A549 (cell line): Measurements from ENCODE around the gene CEP78. TPM values are rescaled to one million over a fixed set of nuclear protein-coding genes. Genes with fewer than 3 reads are reported as not detected.

Experiments
- polyA plus RNA-seq, 4 experiments: library from polyadenylated mRNA; depleted of rRNA in 3 of 4; stranded (reverse); fragments of >200 nt; fragmentation: RNase III in 1 of 4; extraction: RNeasy Plus Mini Kit Qiagen cat#74134 plus additional on column Dnase treatment in 1 of 4; gene quantifications; 2 replicates in 3 of 4; 3 replicates in 1 of 4; pipeline ENCODE4 v1.2.3, GENCODE V29; 2011 to 2017
- small RNA-seq, 6 experiments: library from RNA; depleted of rRNA; stranded (forward); fragments of <200 nt; gene quantifications; one replicate each; pipeline ENCODE3, GENCODE V24; 2012

The CEP78 gene
- polyA plus RNA-seq, 2 of the 4 experiments (the other 2 are of a cell fraction) = 16.5 to 28.9 TPM

Small RNAs within 50 kb of the gene (small RNA-seq; reads per million reads assigned to genes)
- gene AL353705.4 = 0 reads per million in 6 experiments

Other genes starting within 250 kb of the CEP78 start
- gene GNAQ, start 204.3 kb upstream of the CEP78 start, polyA plus RNA-seq (2011; rRNA removed) = 53.7 and 60.0 TPM in 2 replicates
- 17.1 to 18.2 TPM (median 17.9 TPM) in 3 replicates for gene GNAQ, start 204.3 kb upstream of the CEP78 start, polyA plus RNA-seq (2017; fragmentation: RNase III; extraction: RNeasy Plus Mini Kit Qiagen cat#74134 plus additional on column Dnase treatment)
- gene PSAT1, start 61.0 kb downstream of the CEP78 start, polyA plus RNA-seq (2011; rRNA removed) = 383 and 529 TPM in 2 replicates
- 196 to 239 TPM (median 200 TPM) in 3 replicates for gene PSAT1, start 61.0 kb downstream of the CEP78 start, polyA plus RNA-seq (2017; fragmentation: RNase III; extraction: RNeasy Plus Mini Kit Qiagen cat#74134 plus additional on column Dnase treatment)